ENCODE measurements around the gene MYO18A.

DNA sequence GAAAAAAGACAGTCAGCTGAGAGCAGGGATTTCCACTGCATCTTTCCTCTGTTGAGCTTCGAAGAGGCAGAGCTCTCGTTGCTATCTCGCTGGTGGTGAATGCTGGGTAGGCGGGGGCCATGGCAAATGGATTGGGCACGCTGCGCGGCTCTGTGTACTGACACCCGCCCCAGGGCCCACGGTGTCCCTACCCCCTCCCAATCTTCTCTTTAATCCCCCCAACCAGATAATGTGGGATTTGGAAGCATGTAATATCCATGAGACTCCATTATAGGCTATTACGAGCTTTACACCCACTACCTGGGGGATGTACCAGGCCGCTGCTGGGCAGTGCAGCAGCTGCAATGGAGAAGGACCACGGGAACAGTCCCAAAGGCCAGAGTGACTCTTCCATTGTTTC is 129.0 kb downstream of the MYO18A start:
- TF ChIP-seq, protein P1, sequence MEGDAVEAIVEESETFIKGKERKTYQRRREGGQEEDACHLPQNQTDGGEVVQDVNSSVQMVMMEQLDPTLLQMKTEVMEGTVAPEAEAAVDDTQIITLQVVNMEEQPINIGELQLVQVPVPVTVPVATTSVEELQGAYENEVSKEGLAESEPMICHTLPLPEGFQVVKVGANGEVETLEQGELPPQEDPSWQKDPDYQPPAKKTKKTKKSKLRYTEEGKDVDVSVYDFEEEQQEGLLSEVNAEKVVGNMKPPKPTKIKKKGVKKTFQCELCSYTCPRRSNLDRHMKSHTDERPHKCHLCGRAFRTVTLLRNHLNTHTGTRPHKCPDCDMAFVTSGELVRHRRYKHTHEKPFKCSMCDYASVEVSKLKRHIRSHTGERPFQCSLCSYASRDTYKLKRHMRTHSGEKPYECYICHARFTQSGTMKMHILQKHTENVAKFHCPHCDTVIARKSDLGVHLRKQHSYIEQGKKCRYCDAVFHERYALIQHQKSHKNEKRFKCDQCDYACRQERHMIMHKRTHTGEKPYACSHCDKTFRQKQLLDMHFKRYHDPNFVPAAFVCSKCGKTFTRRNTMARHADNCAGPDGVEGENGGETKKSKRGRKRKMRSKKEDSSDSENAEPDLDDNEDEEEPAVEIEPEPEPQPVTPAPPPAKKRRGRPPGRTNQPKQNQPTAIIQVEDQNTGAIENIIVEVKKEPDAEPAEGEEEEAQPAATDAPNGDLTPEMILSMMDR (IDR thresholded peaks at IDR 0.05): no peak
- no peak for TF ChIP-seq POLR2A (IDR thresholded peaks at IDR 0.05)
